ENCODE measurements around the gene PLK4. TPM values are rescaled to one million over a fixed set of nuclear protein-coding genes. Genes with fewer than 3 reads are reported as not detected.

PLK4 gene
- total and polyA plus RNA-seq, 2 donors (not counting 1 experiment from before 2014, with no cell fraction given): 1.2 to 4.3 TPM

DNA sequence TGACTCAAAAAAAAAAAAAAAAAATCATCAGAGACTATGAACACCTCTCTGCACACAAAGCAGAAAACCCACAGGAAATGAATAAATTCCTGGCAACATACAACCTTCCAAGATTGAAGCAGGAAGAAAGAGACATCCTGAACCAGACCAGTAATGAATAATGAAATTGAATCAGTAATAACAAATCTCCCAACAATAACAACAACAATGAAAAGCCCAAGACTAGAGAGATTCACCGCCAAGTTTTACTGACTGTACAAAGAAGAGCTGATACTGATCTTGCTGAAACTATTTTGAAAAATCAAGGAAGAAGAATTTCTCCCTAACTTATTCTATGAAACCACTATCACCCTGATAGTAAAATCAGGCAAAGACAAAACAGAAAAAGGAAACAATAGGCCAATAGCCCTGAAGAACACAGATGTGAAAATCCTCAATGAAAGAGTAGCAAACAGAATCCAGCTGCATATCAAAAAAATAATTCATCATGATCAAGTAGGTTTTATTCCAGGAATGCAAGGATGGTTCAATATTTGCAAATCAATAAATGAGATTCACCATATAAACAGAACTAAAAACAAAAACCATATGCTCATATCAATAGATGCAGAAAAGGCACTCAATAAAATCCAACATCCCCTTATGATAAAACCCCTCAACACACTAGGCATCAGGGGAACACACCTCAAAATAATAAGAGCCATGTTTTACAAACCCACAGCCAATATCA, 31.0 kb upstream of the PLK4 start:
- H3K4me3 ChIP-seq (ENCODE audit: control extremely low read depth in 1 of 5, extremely low read depth in 1 of 5, insufficient read depth in 1 of 5, low read depth in 2 of 5, low read length in 4 of 5): no peak overlapping the region
- TF ChIP-seq, protein P1, sequence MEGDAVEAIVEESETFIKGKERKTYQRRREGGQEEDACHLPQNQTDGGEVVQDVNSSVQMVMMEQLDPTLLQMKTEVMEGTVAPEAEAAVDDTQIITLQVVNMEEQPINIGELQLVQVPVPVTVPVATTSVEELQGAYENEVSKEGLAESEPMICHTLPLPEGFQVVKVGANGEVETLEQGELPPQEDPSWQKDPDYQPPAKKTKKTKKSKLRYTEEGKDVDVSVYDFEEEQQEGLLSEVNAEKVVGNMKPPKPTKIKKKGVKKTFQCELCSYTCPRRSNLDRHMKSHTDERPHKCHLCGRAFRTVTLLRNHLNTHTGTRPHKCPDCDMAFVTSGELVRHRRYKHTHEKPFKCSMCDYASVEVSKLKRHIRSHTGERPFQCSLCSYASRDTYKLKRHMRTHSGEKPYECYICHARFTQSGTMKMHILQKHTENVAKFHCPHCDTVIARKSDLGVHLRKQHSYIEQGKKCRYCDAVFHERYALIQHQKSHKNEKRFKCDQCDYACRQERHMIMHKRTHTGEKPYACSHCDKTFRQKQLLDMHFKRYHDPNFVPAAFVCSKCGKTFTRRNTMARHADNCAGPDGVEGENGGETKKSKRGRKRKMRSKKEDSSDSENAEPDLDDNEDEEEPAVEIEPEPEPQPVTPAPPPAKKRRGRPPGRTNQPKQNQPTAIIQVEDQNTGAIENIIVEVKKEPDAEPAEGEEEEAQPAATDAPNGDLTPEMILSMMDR (IDR thresholded peaks at IDR 0.05): no peak
- TF ChIP-seq EZH2 (IDR thresholded peaks at IDR 0.05; ENCODE audit: borderline replicate concordance, insufficient read depth, low read depth, low read length, poor library complexity, severe bottlenecking): no peak
- no peaks in the 10 kb centered on the region for H3K36me3 ChIP-seq (replicated peaks in 1 of 2; ENCODE audit: control extremely low read depth in 1 of 2, control insufficient read depth in 1 of 2, extremely low read depth in 1 of 2, insufficient read depth in 2 of 2, low read length in 1 of 2)
- DNase-seq: no peak
- CTCF ChIA-PET: no interaction called here
- ATAC-seq (ENCODE audit: low read depth): no peak
- no CpG with 5 or more reads among the region's 1 CpG for WGBS (ENCODE audit: insufficient coverage)
- peaks cover 6% of the 10 kb centered on the region for H3K79me2 ChIP-seq (ENCODE audit: control insufficient read depth, insufficient read depth, low read length)
- no peaks in the 10 kb centered on the region for H4K20me1 ChIP-seq (ENCODE audit: control insufficient read depth, insufficient read depth, low read length, poor library complexity, severe bottlenecking)
- H3K4me3 Mint-ChIP-seq: no peak overlapping the region
- H3K9ac ChIP-seq (ENCODE audit: low read length): no peak overlapping the region
- H3K9me3 Mint-ChIP-seq (ENCODE audit: insufficient read depth): peaks cover 27% of the 10 kb centered on the region
- no peak overlapping the region for H3K27ac Mint-ChIP-seq
- H3K27ac ChIP-seq (ENCODE audit: low read length in 2 of 2): no peak overlapping the region
- no peaks in the 10 kb centered on the region for H3K4me1 Mint-ChIP-seq
- H3K9me3 ChIP-seq (ENCODE audit: control extremely low read depth in 1 of 3, control insufficient read depth in 2 of 3, insufficient read depth in 1 of 3, low read length in 2 of 3): peaks cover 9 to 36% (median 33%) of the 10 kb centered on the region in 3 donors
- H3K27me3 Mint-ChIP-seq: no peaks in the 10 kb centered on the region
- intact Hi-C loops (cut with micrococcal nuclease): no loop called here
- no peaks in the 10 kb centered on the region for H3K27me3 ChIP-seq (replicated peaks in 1 of 4; ENCODE audit: control extremely low read depth in 1 of 4, control insufficient read depth in 3 of 4, insufficient read depth in 4 of 4, low read length in 3 of 4)
- no peak overlapping the region for H2AFZ ChIP-seq (ENCODE audit: insufficient read depth, low read depth, low read length, poor library complexity, severe bottlenecking)
- H3K4me2 ChIP-seq (replicated peaks; ENCODE audit: low read depth, low read length, poor library complexity, severe bottlenecking): no peak overlapping the region
- no peaks in the 10 kb centered on the region for H3K4me1 ChIP-seq (ENCODE audit: control insufficient read depth in 2 of 2, insufficient read depth in 2 of 2, low read length in 2 of 2)
- POLR2A ChIA-PET: no interaction called here

DNA sequence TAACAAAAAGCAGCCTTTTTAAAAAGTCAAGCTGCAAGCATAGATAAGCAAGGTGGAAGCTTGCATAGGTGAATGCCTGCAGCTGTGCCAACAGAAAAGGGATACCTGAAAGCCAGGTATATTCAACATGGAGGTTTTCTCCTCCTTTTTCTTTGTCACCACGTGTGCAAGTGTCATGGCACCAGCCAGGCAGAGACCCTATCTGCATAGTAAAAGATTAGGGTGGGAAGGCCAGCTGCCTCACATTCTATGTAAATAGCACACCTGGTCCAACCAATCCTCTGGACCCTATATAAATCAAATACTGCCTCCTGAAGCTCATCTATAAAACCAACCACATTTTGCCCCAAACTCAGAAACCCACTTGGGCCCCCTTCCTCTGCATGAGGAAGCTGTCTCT, 28.0 kb upstream of the PLK4 start:
- H3K9me3 ChIP-seq (ENCODE audit: control extremely low read depth in 1 of 3, control insufficient read depth in 2 of 3, insufficient read depth in 1 of 3, low read length in 2 of 3): peaks cover 7 to 27% (median 23%) of the 10 kb centered on the region in 3 donors
- H3K9me3 Mint-ChIP-seq (ENCODE audit: insufficient read depth): peaks cover 23% of the 10 kb centered on the region

More for the DNA sequence above, 28.0 kb upstream of the PLK4 start:
- TF ChIP-seq EZH2 (IDR thresholded peaks at IDR 0.05; ENCODE audit: borderline replicate concordance, insufficient read depth, low read depth, low read length, poor library complexity, severe bottlenecking): no peak
- TF ChIP-seq, protein P1 (IDR thresholded peaks at IDR 0.05): no peak
- Mint-ChIP-seq H3K4me1 (peaks cover 16% of the 10 kb centered on the region), H3K27ac (no peak overlapping the region), H3K4me3 (no peak overlapping the region), H3K27me3 (no peaks in the 10 kb centered on the region)
- WGBS (ENCODE audit: insufficient coverage): no CpG with 5 or more reads among the region's 1 CpG
- no peaks in the 10 kb centered on the region for H3K27me3 ChIP-seq (replicated peaks in 1 of 4; ENCODE audit: control extremely low read depth in 1 of 4, control insufficient read depth in 3 of 4, insufficient read depth in 4 of 4, low read length in 3 of 4)
- no peak overlapping the region for H3K4me3 ChIP-seq (ENCODE audit: control extremely low read depth in 1 of 5, extremely low read depth in 1 of 5, insufficient read depth in 1 of 5, low read depth in 2 of 5, low read length in 4 of 5)
- H3K4me1 ChIP-seq (ENCODE audit: control insufficient read depth in 2 of 2, insufficient read depth in 2 of 2, low read length in 2 of 2): peaks cover 6% of the 10 kb centered on the region in 2 donors
- H3K9ac ChIP-seq (ENCODE audit: low read length): no peak overlapping the region
- H2AFZ ChIP-seq (ENCODE audit: insufficient read depth, low read depth, low read length, poor library complexity, severe bottlenecking): no peak overlapping the region
- H3K79me2 ChIP-seq (ENCODE audit: control insufficient read depth, insufficient read depth, low read length): no peaks in the 10 kb centered on the region
- ChIA-PET POLR2A (no interaction called here), CTCF (no interaction called here)
- no peaks in the 10 kb centered on the region for H3K36me3 ChIP-seq (replicated peaks in 1 of 2; ENCODE audit: control extremely low read depth in 1 of 2, control insufficient read depth in 1 of 2, extremely low read depth in 1 of 2, insufficient read depth in 2 of 2, low read length in 1 of 2)
- no peak overlapping the region for H3K27ac ChIP-seq (ENCODE audit: low read length in 2 of 2)
- intact Hi-C loops (cut with micrococcal nuclease): no loop called here
- DNase-seq (no peak), ATAC-seq (ENCODE audit: low read depth) (no peak)
- no peaks in the 10 kb centered on the region for H4K20me1 ChIP-seq (ENCODE audit: control insufficient read depth, insufficient read depth, low read length, poor library complexity, severe bottlenecking)
- no peak overlapping the region for H3K4me2 ChIP-seq (replicated peaks; ENCODE audit: low read depth, low read length, poor library complexity, severe bottlenecking)
